ENCODE measurements around the gene MBOAT1.

GRCh38 chr6:20160541-20161283, 51.6 kb downstream of the MBOAT1 start:
- TF ChIP-seq ZNF565 (CRISPR knock-in tag; conservative IDR thresholded peaks at IDR 0.05; ENCODE audit: low read depth): no peak
- TF ChIP-seq ARNTL (CRISPR knock-in tag; IDR thresholded peaks at IDR 0.05; ENCODE audit: borderline replicate concordance, low read depth): no peak
- no peak for TF ChIP-seq PATZ1 (CRISPR knock-in tag; IDR thresholded peaks at IDR 0.05; ENCODE audit: borderline replicate concordance)
- no peak for TF ChIP-seq GLIS3 (CRISPR knock-in tag; IDR thresholded peaks at IDR 0.05)
- TF ChIP-seq RARB (CRISPR knock-in tag; IDR thresholded peaks at IDR 0.05): no peak
- no peak for TF ChIP-seq ESRRG (CRISPR knock-in tag; IDR thresholded peaks at IDR 0.05)
- TF ChIP-seq ZNF8 (CRISPR knock-in tag; IDR thresholded peaks at IDR 0.05): no peak

Data from SK-N-SH treated with all-trans-retinoic acid at 6 μM for 48 hours (cell line).